GM19240 (cell line): Measurements from ENCODE around the gene MYO1D.

Experiments
- DNase-seq: peaks from one replicate; pipeline ENCODE4 v3.0.0; 2011; ENCODE audit warnings: low spot score; ENCODE audit not compliant: insufficient read length

The MYO1D gene

DNA sequence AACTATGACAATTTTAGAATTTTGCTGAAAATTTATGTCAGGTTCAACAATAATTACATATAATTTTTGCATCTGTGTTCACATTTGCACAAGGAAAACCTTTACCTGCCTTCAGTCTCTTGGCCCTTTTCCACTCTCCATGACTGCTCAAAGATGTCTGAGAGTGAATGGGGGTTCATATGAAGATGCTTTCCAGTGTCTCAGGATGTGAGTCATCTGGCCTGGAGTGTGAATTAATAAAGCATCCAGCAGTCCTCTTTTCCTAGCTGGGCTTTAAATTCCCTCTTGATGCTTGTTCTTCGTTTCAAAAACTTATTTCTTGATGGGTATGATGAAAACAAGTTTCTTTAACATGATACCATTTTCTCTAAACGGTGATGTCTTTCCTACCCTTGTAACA, 290.3 kb downstream of the MYO1D start:
- DNase-seq: no peak

- DNase-seq: no peak
Measured at GRCh38 chr17:32584792-32585191, 292.1 kb downstream of the MYO1D start.

DNA sequence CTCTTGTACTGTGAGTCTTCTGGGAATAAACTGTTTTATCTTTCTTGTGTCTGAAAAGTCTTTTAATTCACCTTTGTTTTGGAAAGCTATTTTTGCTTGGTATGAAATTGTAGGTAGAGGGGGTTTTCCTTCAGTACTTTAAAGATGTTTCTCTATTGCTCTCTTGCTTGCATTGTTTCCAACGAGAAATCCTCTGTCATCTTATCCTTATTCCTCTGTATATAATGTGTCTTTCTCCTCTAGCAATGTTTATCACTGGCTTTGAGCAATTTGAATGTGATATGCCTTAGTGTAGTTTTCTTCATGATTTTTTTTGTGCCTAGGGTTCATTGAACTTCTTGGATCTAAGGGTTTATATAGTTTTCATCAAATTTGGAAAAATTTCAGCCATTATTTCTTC, 293.9 kb downstream of the MYO1D start:
- no peak for DNase-seq

DNA sequence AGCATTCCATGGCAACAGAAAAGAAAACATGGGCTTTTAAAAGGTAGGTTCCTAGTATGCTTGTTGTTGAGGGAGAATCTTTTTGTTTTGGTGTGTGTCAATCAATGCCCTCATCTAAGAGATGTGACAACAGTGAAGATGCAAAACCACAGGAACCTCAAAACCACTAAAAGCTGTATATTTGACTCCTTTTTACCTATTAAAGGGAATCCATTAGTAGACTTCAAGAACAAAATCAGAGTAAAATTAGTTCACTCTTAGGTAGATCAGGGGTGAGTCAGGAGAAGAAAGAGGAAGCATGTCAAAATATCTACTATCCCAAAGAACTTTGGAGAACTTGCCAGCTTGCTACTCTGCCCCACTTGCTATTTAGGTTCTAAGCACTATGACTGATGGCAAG, 301.1 kb downstream of the MYO1D start:
- no peak for DNase-seq

DNA sequence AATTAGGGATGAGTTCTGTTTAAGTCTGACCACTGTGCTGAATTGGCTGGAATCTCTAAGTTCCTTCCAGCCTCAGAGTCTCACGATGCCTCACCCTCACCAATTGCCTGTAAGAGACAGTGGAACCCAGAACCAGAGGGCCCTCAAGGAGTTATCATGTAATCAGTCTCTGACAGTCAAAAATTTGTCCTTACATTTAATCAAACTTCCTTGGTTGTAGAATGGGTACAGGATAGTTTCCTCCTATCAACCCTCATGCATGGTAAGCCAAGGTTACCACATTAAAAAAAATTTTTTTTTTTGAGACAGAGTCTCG, 306.9 kb downstream of the MYO1D start:
- no peak for DNase-seq

GRCh38 chr17:32569171-32570080, 307.5 kb downstream of the MYO1D start:
- DNase-seq: no peak

GRCh38 chr17:32568705-32569104, 308.2 kb downstream of the MYO1D start:
- no peak for DNase-seq

- no peak for DNase-seq
Measured at GRCh38 chr17:32567511-32567910, 309.4 kb downstream of the MYO1D start.

DNA sequence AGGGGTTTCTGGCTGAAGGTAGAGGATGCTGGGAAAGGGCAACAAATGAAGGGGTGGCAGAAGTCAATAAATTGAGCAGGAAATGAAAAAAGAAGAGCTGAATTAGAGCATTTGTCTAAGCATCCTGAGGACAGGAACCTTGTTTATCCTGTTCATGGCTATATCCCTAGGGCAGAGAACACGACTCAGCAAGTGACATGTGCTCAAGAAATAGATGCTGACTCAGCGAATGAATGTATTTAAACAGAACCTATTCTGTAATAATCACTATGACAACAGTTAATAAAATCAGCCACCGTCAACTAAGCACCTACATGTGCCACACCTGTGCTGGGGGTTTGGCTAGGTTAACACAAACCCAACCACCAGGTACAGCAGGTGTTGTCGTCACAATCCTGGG, 309.8 kb downstream of the MYO1D start:
- DNase-seq: no peak

GRCh38 chr17:32566303-32566702, 310.6 kb downstream of the MYO1D start:
- DNase-seq: no peak

DNA sequence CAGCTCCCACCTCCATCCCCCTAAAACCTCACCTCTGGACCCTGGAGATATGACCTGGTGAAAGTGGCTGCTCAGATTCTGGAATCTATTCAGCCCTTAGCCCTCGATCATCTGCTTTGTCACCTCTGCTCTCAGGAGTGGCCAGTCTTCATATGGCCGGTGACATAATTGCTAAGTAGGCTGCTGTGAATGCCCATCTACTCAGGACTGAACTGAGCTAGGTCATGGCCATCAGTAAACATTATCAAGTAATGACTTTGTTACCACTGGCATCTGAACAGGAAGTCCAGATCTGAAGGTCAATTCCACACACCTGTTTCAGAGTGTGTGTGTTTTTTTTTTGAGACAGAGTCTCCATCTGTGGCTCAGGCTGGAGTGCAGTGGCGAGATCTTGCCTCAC, 311.5 kb downstream of the MYO1D start:
- DNase-seq: no peak

DNA sequence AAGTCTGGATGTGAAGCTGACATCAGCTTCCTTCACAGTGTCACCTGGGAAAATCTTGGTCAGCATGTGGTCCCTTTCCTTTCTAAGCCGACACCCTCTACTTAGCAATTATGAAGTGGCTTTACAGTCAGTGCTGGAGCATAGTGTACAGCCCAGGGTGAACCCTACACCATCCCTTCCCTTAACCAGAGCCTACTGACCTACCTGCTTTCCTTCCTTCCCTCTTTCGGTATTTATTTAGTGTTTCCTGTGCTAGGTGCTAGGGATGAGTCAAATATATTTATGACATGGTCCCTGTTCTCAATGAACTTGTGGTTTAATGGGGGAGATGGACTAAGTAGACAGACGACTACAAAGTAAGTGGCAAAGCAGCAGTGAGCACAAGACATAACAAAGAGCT, 312.6 kb downstream of the MYO1D start:
- DNase-seq: no peak

DNA sequence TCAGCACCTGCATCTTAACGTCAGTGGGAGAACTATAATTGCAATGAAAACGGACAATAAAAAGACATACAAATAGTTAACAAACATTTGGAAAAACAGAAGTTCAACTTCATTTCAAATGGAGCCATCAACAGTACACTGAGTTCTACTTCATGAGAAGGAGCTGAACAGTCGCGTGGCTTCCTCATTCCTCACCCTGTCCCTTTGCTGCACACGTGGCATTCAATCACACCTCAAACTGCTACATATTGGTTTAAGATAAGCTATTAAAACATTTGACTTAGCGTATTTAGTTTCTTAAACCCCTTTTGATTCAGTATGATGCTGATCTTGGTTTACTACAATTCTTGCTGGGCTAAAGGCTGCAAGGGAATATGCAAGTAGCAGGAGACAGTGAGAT, 313.3 kb downstream of the MYO1D start:
- no peak for DNase-seq

DNA sequence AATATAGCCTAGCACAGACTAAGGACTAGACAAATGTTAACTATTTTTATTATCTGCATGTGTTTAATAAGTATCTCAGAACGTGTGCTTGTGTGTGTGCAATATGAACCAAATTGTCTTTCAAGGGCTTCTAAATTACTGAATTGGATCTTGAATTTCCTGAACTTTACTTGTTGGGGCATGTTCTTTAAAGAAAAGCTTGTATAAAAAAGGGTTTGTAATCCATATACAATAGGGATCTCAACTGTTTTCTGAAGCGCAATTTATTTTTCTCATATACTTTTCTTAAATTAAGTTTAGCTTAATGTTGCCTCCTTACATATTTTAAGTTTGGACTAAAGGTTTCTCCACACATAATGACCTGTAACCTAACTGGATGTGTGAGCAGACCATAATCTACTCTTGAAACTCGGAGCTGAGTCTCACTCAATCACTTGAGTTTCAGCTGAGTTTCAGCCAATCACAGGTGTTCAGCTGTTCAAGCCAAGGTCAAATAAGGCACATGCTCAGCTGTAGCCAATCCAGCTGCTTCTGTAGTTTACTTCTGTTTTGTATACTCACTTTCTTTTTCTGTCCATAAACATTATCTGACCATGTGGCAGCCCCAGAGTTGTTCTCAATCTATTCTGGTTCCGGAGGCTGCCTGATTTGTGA, 317.8 kb downstream of the MYO1D start:
- DNase-seq: peak; percentile 74

- DNase-seq: no peak
Measured at GRCh38 chr17:32558326-32558955, 318.5 kb downstream of the MYO1D start.

DNA sequence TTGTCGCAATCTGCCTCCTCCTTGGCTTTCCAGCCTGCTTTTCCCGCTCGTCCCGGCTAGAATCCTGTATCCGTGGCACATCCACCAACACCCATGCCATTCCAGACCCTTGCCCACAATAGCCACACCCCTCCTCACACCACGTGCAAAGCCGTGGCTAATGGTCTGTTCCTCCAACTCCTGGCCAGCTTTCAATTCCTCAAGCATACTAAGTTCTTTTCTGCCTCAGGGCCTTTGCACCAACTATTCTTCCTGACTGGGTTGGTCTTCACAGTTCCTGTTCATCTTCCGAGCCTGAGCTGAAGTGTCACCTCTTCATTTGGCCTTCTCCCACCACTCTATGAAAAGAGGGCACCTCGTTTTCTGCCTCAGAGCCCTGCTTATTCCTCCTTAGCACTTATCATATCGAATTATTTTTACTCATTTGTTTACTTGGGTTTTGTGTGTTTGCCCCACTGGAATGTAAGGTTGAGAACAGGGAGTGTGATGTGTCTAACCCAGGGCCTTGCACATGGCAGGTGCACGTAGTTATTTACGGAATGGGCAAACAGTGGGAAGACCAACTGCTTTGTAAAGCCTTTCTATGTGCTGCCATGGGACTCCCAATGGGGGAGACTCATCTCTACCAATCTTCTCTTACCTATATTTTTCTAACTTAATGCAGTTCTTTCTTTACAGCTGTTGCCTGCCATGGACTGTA, 321.2 kb downstream of the MYO1D start:
- no peak for DNase-seq

DNA sequence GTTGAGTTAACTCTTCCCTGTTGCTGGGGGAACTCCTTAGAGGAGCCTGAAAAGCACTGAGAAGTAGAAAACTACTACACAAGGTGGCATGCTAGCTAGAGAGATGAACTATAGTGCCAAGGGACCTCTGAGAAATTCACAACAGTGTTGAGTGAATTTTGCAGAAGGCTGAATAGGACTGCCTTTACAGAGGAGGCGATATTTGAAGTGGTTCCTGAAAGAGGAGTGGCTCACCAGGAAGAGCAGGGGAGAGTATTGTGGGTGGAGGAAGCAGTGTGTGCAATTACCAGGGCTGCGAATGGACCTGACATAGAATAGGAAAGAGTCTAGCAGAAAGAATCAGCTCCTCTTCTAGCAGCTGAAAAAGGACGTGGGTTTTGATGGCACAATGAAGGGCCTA, 323.8 kb downstream of the MYO1D start:
- no peak for DNase-seq

DNA sequence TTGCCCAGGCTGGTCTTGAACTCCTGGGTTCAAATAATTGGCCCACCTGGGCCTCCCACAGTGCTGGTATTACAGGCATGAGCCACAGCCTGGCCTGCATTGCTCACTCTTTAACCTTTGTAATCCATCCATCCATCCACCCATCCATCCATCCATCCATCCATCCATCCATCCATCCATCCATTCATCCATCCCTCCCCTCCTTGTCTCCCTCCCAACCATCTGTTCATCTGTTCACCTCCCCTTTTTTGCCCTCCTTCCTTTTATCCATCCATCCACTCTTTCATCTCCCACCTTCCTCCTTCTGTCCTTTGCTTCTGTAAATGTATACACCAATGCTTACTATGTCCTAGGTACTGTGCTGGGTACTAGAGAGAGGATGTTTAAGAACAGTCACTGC, 324.6 kb downstream of the MYO1D start:
- no peak for DNase-seq

- peak; percentile 51 for DNase-seq
Measured at GRCh38 chr17:32551186-32551955, 325.6 kb downstream of the MYO1D start.

DNA sequence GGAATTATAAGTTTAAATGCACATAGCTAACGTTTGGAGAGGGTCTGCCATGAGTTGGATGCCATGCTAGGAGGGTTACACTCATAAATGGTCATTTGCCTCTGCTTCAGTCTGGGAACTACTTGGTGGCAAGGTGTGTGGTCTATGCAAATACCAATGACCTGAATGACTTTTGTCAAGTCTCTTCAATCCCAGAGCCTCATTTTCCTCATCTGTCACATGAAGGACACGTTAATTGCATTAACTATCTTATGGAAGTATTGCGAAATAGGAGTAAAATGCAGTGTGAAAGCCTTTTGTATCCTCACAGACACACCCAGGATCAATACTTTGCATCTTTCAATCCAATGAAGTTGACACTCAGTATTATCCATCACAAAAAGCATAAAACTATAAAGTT, 327.4 kb downstream of the MYO1D start:
- no peak for DNase-seq

- DNase-seq: no peak
Measured at GRCh38 chr17:32546031-32546444, 330.9 kb downstream of the MYO1D start.
